GM23248 (cell line): Measurements from ENCODE around the gene OR51B2. TPM values are rescaled to one million over a fixed set of nuclear protein-coding genes. Genes with fewer than 3 reads are reported as not detected.
"Not testable (repeated sequence)": the region's sequence is repeated elsewhere in the genome, so short reads cannot be mapped to it uniquely, and the experiment has no call there.

Experiments used
- DNase-seq: peaks from one replicate; pipeline ENCODE4 v3.0.0-alpha.2; 2015
- H2AFZ ChIP-seq: fragments of 200-600 bp; sonication (generic); 2 replicates; pipeline ENCODE4 v1.6.1; 2016; ENCODE audit warnings: antibody characterized with exemption
- H3F3A ChIP-seq: fragments of 200-600 bp; sonication (generic); 2 replicates; pipeline ENCODE4 v1.6.1; 2016; ENCODE audit warnings: mild to moderate bottlenecking, antibody characterized with exemption, mixed run types; ENCODE audit not compliant: insufficient read depth
- H3K27ac ChIP-seq: fragments of 200-600 bp; sonication (generic); 2 replicates; pipeline ENCODE4 v1.5.1; 2016; ENCODE audit warnings: mild to moderate bottlenecking
- H3K27me3 ChIP-seq: fragments of 200-600 bp; sonication (generic); replicated peaks from 2 replicates; pipeline ENCODE4 v1.6.1; 2016; ENCODE audit warnings: mild to moderate bottlenecking; ENCODE audit not compliant: insufficient read depth
- H3K36me3 ChIP-seq: fragments of 200-600 bp; sonication (generic); 2 replicates; pipeline ENCODE4 v1.6.1; 2016; ENCODE audit warnings: low read depth, mild to moderate bottlenecking
- H3K4me1 ChIP-seq: fragments of 200-600 bp; sonication (generic); 2 replicates; pipeline ENCODE4 v1.6.1; 2016; ENCODE audit warnings: mild to moderate bottlenecking; ENCODE audit not compliant: insufficient read depth
- H3K4me2 ChIP-seq: fragments of 200-600 bp; sonication (generic); one replicate; pipeline ENCODE4 v1.6.1; 2016; ENCODE audit warnings: mild to moderate bottlenecking; ENCODE audit not compliant: unreplicated experiment
- H3K4me3 ChIP-seq: fragments of 200-600 bp; sonication (generic); 2 replicates; pipeline ENCODE4 v1.5.1; 2016; ENCODE audit warnings: mild to moderate bottlenecking
- H3K79me2 ChIP-seq: fragments of 200-600 bp; sonication (generic); 2 replicates; pipeline ENCODE4 v1.6.1; 2016; ENCODE audit warnings: mild to moderate bottlenecking; ENCODE audit not compliant: insufficient read depth
- H3K9ac ChIP-seq: fragments of 200-600 bp; sonication (generic); 2 replicates; pipeline ENCODE4 v1.6.1; 2016; ENCODE audit warnings: mild to moderate bottlenecking
- H3K9me2 ChIP-seq: fragments of 200-600 bp; sonication (generic); 2 replicates; pipeline ENCODE4 v1.6.1; 2016; ENCODE audit warnings: mixed run types, mild to moderate bottlenecking, moderate library complexity; ENCODE audit not compliant: insufficient read depth
- H3K9me3 ChIP-seq: fragments of 200-600 bp; sonication (generic); one replicate; pipeline ENCODE4 v1.6.1; 2017; ENCODE audit warnings: low read depth
- H4K20me1 ChIP-seq: fragments of 200-600 bp; sonication (generic); 2 replicates; pipeline ENCODE4 v1.6.0; 2016; ENCODE audit not compliant: insufficient read depth
- EZH2 ChIP-seq: fragments of 200-600 bp; sonication (generic); IDR thresholded peaks from 2 replicates; pipeline ENCODE4 v1.6.1; 2018; ENCODE audit warnings: antibody characterized with exemption, mild to moderate bottlenecking; ENCODE audit not compliant: insufficient read depth, poor library complexity, severe bottlenecking
- EZH2phosphoT487 ChIP-seq: fragments of 200-600 bp; sonication (generic); IDR thresholded peaks from 2 replicates; pipeline ENCODE4 v1.6.1; 2018; ENCODE audit warnings: antibody characterized with exemption, moderate library complexity, mild to moderate bottlenecking, low read depth; ENCODE audit not compliant: insufficient read depth
- WGBS, 2 experiments: methylation state at CpG; one replicate each; pipeline ENCODE4 v1.1.6; 2015 to 2017; ENCODE audit warnings: low lambda C conversion rate in 2 of 2, low coverage in 1 of 2; ENCODE audit errors: missing lambda C conversion rate in 2 of 2; 5-methylcytosine and 5-hydroxymethylcytosine counted together
- in situ Hi-C: fragments of 300-500 bp; cut with MboI; formaldehyde crosslinking; loops from 2 replicates; pipeline ENCODE4 v1.15.0; 2020
- polyA plus RNA-seq: library from polyadenylated mRNA; unstranded; fragments of >200 nt; fragmentation: Nextera tagmentation; extraction: Ambion mirVana; gene quantifications from 2 replicates; pipeline ENCODE4 v1.2.1, GENCODE V29; 2016
- total RNA-seq: library from RNA; depleted of rRNA; stranded (reverse); fragments of >200 nt; shearing (Covaris generic); gene quantifications from 2 replicates; pipeline ENCODE4 v1.2.3, GENCODE V29; 2014

OR51B2 gene
- total and polyA plus RNA-seq, 2 experiments from 2014 or later, result not detected

DNA sequence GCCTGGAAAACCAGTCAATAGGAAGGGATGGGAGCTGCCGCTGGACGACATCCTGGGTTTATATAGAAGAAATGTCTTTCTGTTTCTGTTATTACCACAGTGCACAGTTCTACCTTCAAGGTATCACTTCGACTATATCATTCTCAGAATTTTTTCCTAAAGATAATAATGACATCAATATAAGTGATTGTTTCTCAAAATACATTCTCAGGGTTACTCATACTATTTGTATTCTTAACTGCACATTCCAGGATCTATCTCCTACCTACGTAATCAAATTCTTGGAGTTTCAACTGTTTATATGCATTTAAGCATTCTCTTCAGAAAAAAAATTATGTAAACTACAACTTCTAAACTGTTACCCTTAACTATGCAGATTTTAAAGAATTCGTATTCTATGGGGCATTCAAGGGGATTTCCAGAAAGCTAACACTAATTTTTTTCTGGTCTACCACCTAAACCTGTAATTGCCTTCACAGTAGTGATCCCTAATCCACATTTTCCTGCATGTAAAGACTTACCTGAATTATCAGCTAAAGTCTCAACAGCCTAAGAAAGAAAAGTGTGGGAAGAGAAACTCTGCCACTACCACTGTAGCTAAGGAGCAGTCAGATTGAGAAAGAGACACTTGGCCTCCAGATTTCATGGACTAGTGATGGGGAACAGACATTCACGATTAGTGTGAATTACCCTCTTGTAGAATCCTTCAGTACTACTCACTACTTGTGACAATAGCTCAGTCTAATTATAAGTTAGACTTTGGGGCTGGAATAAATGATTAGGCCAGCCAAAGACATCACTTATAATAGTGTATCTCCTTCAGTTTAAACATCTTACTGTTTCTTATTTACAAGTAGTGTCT, 19.6 kb upstream of the OR51B2 start, which contains the start of gene OR51B5:
OR51B5 (minus strand) TSS at position 51 of the 862 bp plus-strand sequence; CDS start at position 51, 0 bp downstream.
- Histone ChIP-seq H3K9me2 (peaks cover 3% of the 10 kb centered on the region; the same call in 1 of the 2 replicates), H3K4me1 (peaks cover 6% of the 10 kb centered on the region), H3K9me3 (no peaks in the 10 kb centered on the region), H3K4me3 (no peak within 1 kb of the TSS), H3K27ac (no peak within 1 kb of the TSS), H3K4me2 (no peak within 1 kb of the TSS), H4K20me1 (no peaks in the 10 kb centered on the region), H3K9ac (no peak within 1 kb of the TSS), H3K27me3 (no peaks in the 10 kb centered on the region), H3F3A (no peaks in the 10 kb centered on the region), H3K36me3 (no peaks in the 10 kb centered on the region), H3K79me2 (no peaks in the 10 kb centered on the region), H2AFZ (peak within 1 kb of the TSS; percentile 22; the same call in 1 of the 2 replicates)
- WGBS, 2 experiments, result 64% methylated on average over 6 of the region's 6 CpGs
- no peak for DNase-seq
- in situ Hi-C loops, result no loop called here
- no peak for TF ChIP-seq EZH2phosphoT487
- no peak for TF ChIP-seq EZH2

GRCh38 chr11:5339771-5340322, 15.8 kb upstream of the OR51B2 start:
- TF ChIP-seq EZH2phosphoT487 (no peak), EZH2 (no peak)
- WGBS, 2 experiments, result 93 to 97% methylated on average over 1 of the region's 1 CpG

GRCh38 chr11:5337253-5337652, 13.2 kb upstream of the OR51B2 start:
- H3K9me2 ChIP-seq, H4K20me1 ChIP-seq, H2AFZ ChIP-seq, H3K27me3 ChIP-seq, DNase-seq, H3K79me2 ChIP-seq, H3K4me3 ChIP-seq, H3K9me3 ChIP-seq, H3F3A ChIP-seq, H3K36me3 ChIP-seq, H3K9ac ChIP-seq, H3K4me2 ChIP-seq, H3K27ac ChIP-seq, in situ Hi-C loops: not testable (repeated sequence)
- WGBS, 2 experiments, result 31 to 36% methylated on average over 1 of the region's 1 CpG
- peaks cover 15% of the 10 kb centered on the region for H3K4me1 ChIP-seq

More at GRCh38 chr11:5339771-5340322, 15.8 kb upstream of the OR51B2 start:
- no peaks in the 10 kb centered on the region for H3K9me3 ChIP-seq
- no peaks in the 10 kb centered on the region for H4K20me1 ChIP-seq
- H3K9ac ChIP-seq, result no peak overlapping the region
- in situ Hi-C loops, result no loop called here
- H3K4me3 ChIP-seq, result no peak overlapping the region
- H2AFZ ChIP-seq, result no peak overlapping the region
- H3K4me2 ChIP-seq, result no peak overlapping the region
- no peak overlapping the region for H3K27ac ChIP-seq
- H3K36me3 ChIP-seq, result no peaks in the 10 kb centered on the region
- no peaks in the 10 kb centered on the region for H3K9me2 ChIP-seq
- no peaks in the 10 kb centered on the region for H3F3A ChIP-seq
- H3K27me3 ChIP-seq, result no peaks in the 10 kb centered on the region
- DNase-seq, result no peak
- peaks cover 6% of the 10 kb centered on the region for H3K4me1 ChIP-seq
- H3K79me2 ChIP-seq, result no peaks in the 10 kb centered on the region

GRCh38 chr11:5336331-5336730, 12.2 kb upstream of the OR51B2 start:
- H3K9me3 ChIP-seq, result no peaks in the 10 kb centered on the region
- no peak overlapping the region for H3K4me3 ChIP-seq
- H3F3A ChIP-seq, result no peaks in the 10 kb centered on the region
- peaks cover 15% of the 10 kb centered on the region for H3K4me1 ChIP-seq
- H3K79me2 ChIP-seq, result no peaks in the 10 kb centered on the region
- TF ChIP-seq EZH2 (no peak), EZH2phosphoT487 (no peak)
- no peak overlapping the region for H3K27ac ChIP-seq
- no peak overlapping the region for H3K4me2 ChIP-seq
- in situ Hi-C loops, result no loop called here
- no peaks in the 10 kb centered on the region for H4K20me1 ChIP-seq
- DNase-seq, result peak; percentile 26
- H2AFZ ChIP-seq, result no peak overlapping the region
- no peak overlapping the region for H3K9ac ChIP-seq
- no peaks in the 10 kb centered on the region for H3K27me3 ChIP-seq
- H3K9me2 ChIP-seq, result no peaks in the 10 kb centered on the region
- no peaks in the 10 kb centered on the region for H3K36me3 ChIP-seq
